GM23338 (cell line): ENCODE results near the gene TMEM131L. TPM values are rescaled to one million over a fixed set of nuclear protein-coding genes. Genes with fewer than 3 reads are reported as not detected.

ENCODE experiments used
- ATAC-seq: fragments of 200-7000 bp; cut with Tn5 transposase; 3 replicates; pipeline ENCODE4 v1.9.1; 2020
- DNase-seq: peaks from one replicate; pipeline ENCODE4 v3.0.0-alpha.2; 2015; ENCODE audit warnings: low spot score
- H2AFZ ChIP-seq: fragments of 200-600 bp; sonication (generic); 2 replicates; pipeline ENCODE4 v1.8.0; 2016; ENCODE audit warnings: antibody characterized with exemption, mild to moderate bottlenecking, moderate library complexity
- H3F3A ChIP-seq: fragments of 200-600 bp; sonication (generic); replicated peaks from 2 replicates; pipeline ENCODE4 v1.8.0; 2017; ENCODE audit warnings: antibody characterized with exemption, mixed run types, low read depth
- H3K27ac ChIP-seq: fragments of 200-600 bp; sonication (generic); 2 replicates; pipeline ENCODE4 v1.6.1; 2016; ENCODE audit warnings: low read depth
- H3K27me3 ChIP-seq: fragments of 200-600 bp; sonication (generic); 2 replicates; pipeline ENCODE4 v1.8.0; 2016; ENCODE audit warnings: mild to moderate bottlenecking, mixed run types, moderate library complexity; ENCODE audit not compliant: insufficient read depth
- H3K36me3 ChIP-seq: fragments of 200-600 bp; sonication (generic); 2 replicates; pipeline ENCODE4 v1.8.0; 2016; ENCODE audit warnings: mild to moderate bottlenecking; ENCODE audit not compliant: insufficient read depth
- H3K4me1 ChIP-seq: fragments of 200-600 bp; sonication (generic); 2 replicates; pipeline ENCODE4 v1.8.0; 2016; ENCODE audit warnings: mild to moderate bottlenecking, moderate library complexity; ENCODE audit not compliant: insufficient read depth
- H3K4me2 ChIP-seq: fragments of 200-600 bp; sonication (generic); 2 replicates; pipeline ENCODE4 v1.7.1; 2017; ENCODE audit warnings: mixed run types
- H3K4me3 ChIP-seq: fragments of 200-600 bp; sonication (generic); 2 replicates; pipeline ENCODE4 v1.6.1; 2016; ENCODE audit warnings: mixed run types
- H3K79me2 ChIP-seq: fragments of 200-600 bp; sonication (generic); replicated peaks from 2 replicates; pipeline ENCODE4 v1.8.0; 2017; ENCODE audit warnings: mild to moderate bottlenecking; ENCODE audit not compliant: insufficient read depth
- H3K9me2 ChIP-seq: fragments of 200-600 bp; sonication (generic); 2 replicates; pipeline ENCODE4 v1.8.0; 2017; ENCODE audit not compliant: insufficient read depth
- H4K20me1 ChIP-seq: fragments of 200-600 bp; sonication (generic); replicated peaks from 2 replicates; pipeline ENCODE4 v1.8.0; 2017; ENCODE audit warnings: mild to moderate bottlenecking; ENCODE audit not compliant: insufficient read depth
- H3K27ac Mint-ChIP-seq: 2 replicates; pipeline ENCODE4 v1.8.0; 2020; ENCODE audit warnings: inconsistent platforms, mild to moderate bottlenecking, moderate library complexity, mixed read lengths
- H3K27me3 Mint-ChIP-seq: 3 replicates; pipeline ENCODE4 v1.8.0; 2022; ENCODE audit warnings: low read depth, mild to moderate bottlenecking, moderate library complexity, mixed read lengths, inconsistent platforms; ENCODE audit not compliant: insufficient read depth, poor library complexity
- H3K36me3 Mint-ChIP-seq: 3 replicates; pipeline ENCODE4 v1.8.0; 2021; ENCODE audit warnings: low read depth, mild to moderate bottlenecking, inconsistent platforms, moderate library complexity, mixed read lengths
- H3K4me1 Mint-ChIP-seq: 3 replicates; pipeline ENCODE4 v1.8.0; 2020; ENCODE audit warnings: mild to moderate bottlenecking, inconsistent platforms, mixed read lengths
- H3K4me3 Mint-ChIP-seq: 3 replicates; pipeline ENCODE4 v1.8.0; 2021; ENCODE audit warnings: moderate library complexity, mild to moderate bottlenecking, inconsistent platforms, mixed read lengths
- H3K9me3 Mint-ChIP-seq: 3 replicates; pipeline ENCODE4 v1.8.0; 2020; ENCODE audit warnings: moderate library complexity, mild to moderate bottlenecking, inconsistent platforms, mixed read lengths
- CREB1 ChIP-seq: fragments of 250-450 bp; sonication (Bioruptor Pico); IDR thresholded peaks from 2 replicates; pipeline ENCODE4 v1.5.0; 2020; ENCODE audit warnings: low read depth, mild to moderate bottlenecking, moderate library complexity
- JUNB ChIP-seq: IDR thresholded peaks from one replicate; pipeline ENCODE4 v1.6.1; 2016; ENCODE audit warnings: antibody characterized with exemption; ENCODE audit not compliant: unreplicated experiment
- NANOG ChIP-seq: IDR thresholded peaks from 2 replicates; pipeline ENCODE4 v1.6.1; 2016; ENCODE audit warnings: antibody characterized with exemption, borderline replicate concordance
- POLR2AphosphoS5 ChIP-seq: IDR thresholded peaks from 2 replicates; pipeline ENCODE4 v1.6.1; 2016; ENCODE audit warnings: antibody characterized with exemption, low read depth
- STAT1 ChIP-seq: IDR thresholded peaks from one replicate; pipeline ENCODE4 v1.6.1; 2016; ENCODE audit warnings: antibody characterized with exemption; ENCODE audit not compliant: unreplicated experiment
- ZNF114 ChIP-seq: fragments of 250-450 bp; sonication (Bioruptor Pico); IDR thresholded peaks from 2 replicates; pipeline ENCODE4 v1.5.0; 2020; ENCODE audit warnings: mild to moderate bottlenecking, moderate library complexity
- ZNF331 ChIP-seq: fragments of 250-450 bp; sonication (Bioruptor Pico); IDR thresholded peaks from 2 replicates; pipeline ENCODE4 v1.5.0; 2020; ENCODE audit warnings: low read depth, mild to moderate bottlenecking, moderate library complexity
- ZNF462 ChIP-seq: fragments of 250-450 bp; sonication (Bioruptor Pico); IDR thresholded peaks from 2 replicates; pipeline ENCODE4 v1.5.0; 2020; ENCODE audit warnings: mild to moderate bottlenecking, moderate library complexity
- polyA plus RNA-seq: library from polyadenylated mRNA; unstranded; fragments of >200 nt; fragmentation: Nextera tagmentation; extraction: Ambion mirVana; gene quantifications from 2 replicates; pipeline ENCODE4 v1.2.1, GENCODE V29; 2016
- total RNA-seq: library from RNA; depleted of rRNA; stranded (reverse); fragments of >200 nt; shearing (Covaris generic); gene quantifications from 2 replicates; pipeline ENCODE4 v1.2.3, GENCODE V29; 2014

Gene TMEM131L
- total and polyA plus RNA-seq, 2 experiments from 2014 or later, result 11.1 to 32.2 TPM

DNA sequence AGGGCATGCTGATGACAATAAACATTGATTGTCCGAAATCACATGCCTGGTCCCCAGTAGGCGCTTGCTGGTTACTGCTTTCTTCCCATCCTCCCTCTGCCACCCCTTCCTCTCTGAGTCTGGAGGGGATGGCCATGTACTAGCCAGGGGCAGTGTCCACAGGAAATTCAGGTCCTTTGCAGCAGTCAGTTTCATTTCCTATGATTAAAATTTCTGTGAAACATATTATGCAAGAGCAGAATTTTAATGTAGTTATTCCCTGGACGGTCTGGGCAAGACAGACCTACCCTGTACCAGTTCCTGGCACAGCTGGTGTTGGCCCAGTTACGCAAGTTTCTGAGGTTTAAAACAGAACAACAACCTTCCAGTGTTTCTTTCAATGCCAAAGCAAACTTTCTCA lies 189.8 kb downstream of the TMEM131L start:
- no peak overlapping the region for H3K4me3 ChIP-seq
- peak overlapping the region; percentile 28; the same call in 1 of the 2 replicates for H2AFZ ChIP-seq
- H3K4me1 Mint-ChIP-seq, result peaks cover 9% of the 10 kb centered on the region
- H3K27ac ChIP-seq, result no peak overlapping the region
- H3K27me3 Mint-ChIP-seq, result peaks cover 7% of the 10 kb centered on the region
- H4K20me1 ChIP-seq, result no peaks in the 10 kb centered on the region
- ATAC-seq (no peak), DNase-seq (no peak)
- TF ChIP-seq POLR2AphosphoS5 (no peak), ZNF114 (CRISPR knock-in tag) (no peak), CREB1 (CRISPR knock-in tag) (no peak), STAT1 (no peak), ZNF331 (CRISPR knock-in tag) (no peak), NANOG (no peak), JUNB (no peak)
- H3K9me3 Mint-ChIP-seq, result no peaks in the 10 kb centered on the region
- no peaks in the 10 kb centered on the region for H3K27me3 ChIP-seq
- no peak overlapping the region for H3K27ac Mint-ChIP-seq
- H3K79me2 ChIP-seq, result no peaks in the 10 kb centered on the region
- 0 out of 2 replicates have a peak, but pooled peaks cover 5% of the 10 kb centered on the region for H3K9me2 ChIP-seq
- H3K4me2 ChIP-seq, result no peak overlapping the region
- H3F3A ChIP-seq, result no peaks in the 10 kb centered on the region
- H3K36me3 ChIP-seq, result no peaks in the 10 kb centered on the region
- no peaks in the 10 kb centered on the region for H3K36me3 Mint-ChIP-seq
- H3K4me3 Mint-ChIP-seq, result no peak overlapping the region
- H3K4me1 ChIP-seq, result peaks cover 12% of the 10 kb centered on the region; the same call in 1 of the 2 replicates

DNA sequence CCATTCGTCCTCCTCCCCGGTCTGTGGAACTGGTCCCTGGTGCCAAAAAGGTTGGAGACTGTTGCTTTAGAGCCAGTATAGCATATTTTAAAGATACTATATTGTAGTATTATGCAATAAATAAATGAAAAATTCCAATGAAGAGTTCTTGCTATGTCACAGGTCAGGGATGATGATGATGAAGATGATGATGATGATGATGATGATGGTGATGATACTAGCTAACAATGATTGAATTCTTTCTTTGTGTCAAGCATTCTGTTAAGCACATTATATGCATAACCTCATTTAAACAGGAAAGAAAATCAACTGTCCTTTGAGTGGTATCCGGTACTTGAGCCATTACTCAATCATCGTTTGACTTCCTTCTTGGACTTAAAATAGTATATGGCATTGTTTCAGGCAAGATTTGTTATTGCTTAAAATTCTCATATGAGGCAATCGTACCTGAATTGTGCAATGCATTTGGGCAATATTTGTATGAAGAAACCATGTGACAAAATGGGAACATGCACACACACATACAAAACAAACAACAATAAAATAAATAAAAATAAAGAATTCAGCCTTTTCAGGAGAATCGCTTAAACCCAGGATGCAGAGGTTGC lies 195.2 kb downstream of the TMEM131L start:
- Histone ChIP-seq H3K27ac (no peak overlapping the region), H3K4me3 (no peak overlapping the region), H3K27me3 (no peaks in the 10 kb centered on the region), H3F3A (no peaks in the 10 kb centered on the region), H3K4me1 (no peaks in the 10 kb centered on the region), H2AFZ (no peak overlapping the region), H3K9me2 (peaks cover 12% of the 10 kb centered on the region; the same call in 1 of the 2 replicates), H4K20me1 (no peaks in the 10 kb centered on the region), H3K36me3 (no peaks in the 10 kb centered on the region), H3K4me2 (no peak overlapping the region), H3K79me2 (no peaks in the 10 kb centered on the region)
- TF ChIP-seq ZNF462 (CRISPR knock-in tag) (no peak), STAT1 (no peak), ZNF331 (CRISPR knock-in tag) (no peak), ZNF114 (CRISPR knock-in tag) (no peak)
- peaks cover 21% of the 10 kb centered on the region for H3K9me3 Mint-ChIP-seq
- H3K27me3 Mint-ChIP-seq, result peaks cover 2% of the 10 kb centered on the region
- DNase-seq (no peak), ATAC-seq (no peak)
- H3K4me1 Mint-ChIP-seq, result no peaks in the 10 kb centered on the region
- H3K27ac Mint-ChIP-seq, result no peak overlapping the region
- peaks cover 12% of the 10 kb centered on the region; the same call in 2 of the 3 replicates for H3K36me3 Mint-ChIP-seq
- no peak overlapping the region for H3K4me3 Mint-ChIP-seq
